ENCODE results near the gene ICAM3.

Gene ICAM3

DNA sequence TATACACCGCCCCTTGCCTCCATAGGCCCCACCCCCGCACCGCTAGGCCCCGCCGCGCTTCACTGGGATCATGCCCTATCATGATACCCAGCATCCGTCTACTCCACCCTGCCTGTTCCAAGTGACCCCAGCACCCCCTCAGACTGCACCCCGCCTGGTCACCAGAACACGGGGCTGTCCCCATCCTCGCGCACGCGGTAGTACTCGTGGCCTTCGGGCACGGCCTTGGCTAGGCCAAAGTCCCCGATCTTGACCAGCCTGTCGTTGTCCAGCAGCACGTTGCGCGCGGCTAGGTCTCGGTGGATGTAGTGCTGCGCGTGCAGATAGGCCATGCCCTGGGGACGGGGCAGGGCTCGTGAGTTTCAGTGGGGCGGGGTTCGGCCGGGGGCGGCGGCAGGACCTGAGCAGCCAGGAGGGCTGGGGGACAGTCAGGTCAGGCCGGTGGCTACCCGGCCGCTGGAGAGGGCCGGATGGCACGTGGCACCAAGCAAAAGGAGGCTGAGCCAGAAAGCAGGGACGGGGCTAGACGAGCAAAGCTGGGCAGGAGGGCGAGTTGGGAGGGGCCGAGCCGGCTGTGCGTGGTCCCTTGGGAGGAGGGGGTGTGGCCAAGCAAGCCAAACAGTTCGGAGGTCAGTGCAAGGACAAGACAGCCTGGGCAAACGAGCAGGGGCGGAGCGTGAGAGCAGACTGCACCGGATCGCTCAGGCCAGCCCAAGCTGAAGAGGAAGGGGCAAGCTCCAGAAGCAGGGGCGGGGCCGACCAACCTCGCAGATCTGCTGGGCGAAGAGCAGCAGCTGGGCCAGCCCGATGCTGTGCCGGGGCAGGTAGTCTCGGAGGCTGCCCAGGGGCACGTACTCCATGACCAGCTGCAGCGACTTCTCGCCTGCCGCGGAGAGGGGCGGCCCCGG is 13.6 kb upstream of the ICAM3 start:
- no peak for TF ChIP-seq ZBTB7A (IDR thresholded peaks at IDR 0.05; ENCODE audit: low read depth)
- no peak for TF ChIP-seq YY1 (IDR thresholded peaks at IDR 0.05; ENCODE audit: low read depth)
- no peak for TF ChIP-seq TCF12 (IDR thresholded peaks at IDR 0.05; ENCODE audit: low read depth)
- TF ChIP-seq EGR1 (IDR thresholded peaks at IDR 0.05) = no peak
- TF ChIP-seq, protein P1, sequence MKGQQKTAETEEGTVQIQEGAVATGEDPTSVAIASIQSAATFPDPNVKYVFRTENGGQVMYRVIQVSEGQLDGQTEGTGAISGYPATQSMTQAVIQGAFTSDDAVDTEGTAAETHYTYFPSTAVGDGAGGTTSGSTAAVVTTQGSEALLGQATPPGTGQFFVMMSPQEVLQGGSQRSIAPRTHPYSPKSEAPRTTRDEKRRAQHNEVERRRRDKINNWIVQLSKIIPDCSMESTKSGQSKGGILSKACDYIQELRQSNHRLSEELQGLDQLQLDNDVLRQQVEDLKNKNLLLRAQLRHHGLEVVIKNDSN (IDR thresholded peaks at IDR 0.05) = no peak
- TF ChIP-seq TAF1 (IDR thresholded peaks at IDR 0.05; ENCODE audit: low read depth) = no peak
- no peak for TF ChIP-seq FOXM1 (IDR thresholded peaks at IDR 0.05; ENCODE audit: borderline replicate concordance, low read depth)
- no peak for TF ChIP-seq NFIC (IDR thresholded peaks at IDR 0.05)
- TF ChIP-seq, protein P2, sequence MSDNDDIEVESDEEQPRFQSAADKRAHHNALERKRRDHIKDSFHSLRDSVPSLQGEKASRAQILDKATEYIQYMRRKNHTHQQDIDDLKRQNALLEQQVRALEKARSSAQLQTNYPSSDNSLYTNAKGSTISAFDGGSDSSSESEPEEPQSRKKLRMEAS (IDR thresholded peaks at IDR 0.05) = no peak
- no peak for TF ChIP-seq RAD21 (IDR thresholded peaks at IDR 0.05; ENCODE audit: low read depth)
- TF ChIP-seq EP300 (IDR thresholded peaks at IDR 0.05; ENCODE audit: borderline replicate concordance) = no peak
- TF ChIP-seq, protein P3, sequence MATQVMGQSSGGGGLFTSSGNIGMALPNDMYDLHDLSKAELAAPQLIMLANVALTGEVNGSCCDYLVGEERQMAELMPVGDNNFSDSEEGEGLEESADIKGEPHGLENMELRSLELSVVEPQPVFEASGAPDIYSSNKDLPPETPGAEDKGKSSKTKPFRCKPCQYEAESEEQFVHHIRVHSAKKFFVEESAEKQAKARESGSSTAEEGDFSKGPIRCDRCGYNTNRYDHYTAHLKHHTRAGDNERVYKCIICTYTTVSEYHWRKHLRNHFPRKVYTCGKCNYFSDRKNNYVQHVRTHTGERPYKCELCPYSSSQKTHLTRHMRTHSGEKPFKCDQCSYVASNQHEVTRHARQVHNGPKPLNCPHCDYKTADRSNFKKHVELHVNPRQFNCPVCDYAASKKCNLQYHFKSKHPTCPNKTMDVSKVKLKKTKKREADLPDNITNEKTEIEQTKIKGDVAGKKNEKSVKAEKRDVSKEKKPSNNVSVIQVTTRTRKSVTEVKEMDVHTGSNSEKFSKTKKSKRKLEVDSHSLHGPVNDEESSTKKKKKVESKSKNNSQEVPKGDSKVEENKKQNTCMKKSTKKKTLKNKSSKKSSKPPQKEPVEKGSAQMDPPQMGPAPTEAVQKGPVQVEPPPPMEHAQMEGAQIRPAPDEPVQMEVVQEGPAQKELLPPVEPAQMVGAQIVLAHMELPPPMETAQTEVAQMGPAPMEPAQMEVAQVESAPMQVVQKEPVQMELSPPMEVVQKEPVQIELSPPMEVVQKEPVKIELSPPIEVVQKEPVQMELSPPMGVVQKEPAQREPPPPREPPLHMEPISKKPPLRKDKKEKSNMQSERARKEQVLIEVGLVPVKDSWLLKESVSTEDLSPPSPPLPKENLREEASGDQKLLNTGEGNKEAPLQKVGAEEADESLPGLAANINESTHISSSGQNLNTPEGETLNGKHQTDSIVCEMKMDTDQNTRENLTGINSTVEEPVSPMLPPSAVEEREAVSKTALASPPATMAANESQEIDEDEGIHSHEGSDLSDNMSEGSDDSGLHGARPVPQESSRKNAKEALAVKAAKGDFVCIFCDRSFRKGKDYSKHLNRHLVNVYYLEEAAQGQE (IDR thresholded peaks at IDR 0.05; ENCODE audit: low read depth) = no peak
- no peak for TF ChIP-seq CREB1 (IDR thresholded peaks at IDR 0.05; ENCODE audit: low read depth)
- no peak for TF ChIP-seq TEAD4 (IDR thresholded peaks at IDR 0.05)
- TF ChIP-seq CEBPB (IDR thresholded peaks at IDR 0.05) = no peak

DNA sequence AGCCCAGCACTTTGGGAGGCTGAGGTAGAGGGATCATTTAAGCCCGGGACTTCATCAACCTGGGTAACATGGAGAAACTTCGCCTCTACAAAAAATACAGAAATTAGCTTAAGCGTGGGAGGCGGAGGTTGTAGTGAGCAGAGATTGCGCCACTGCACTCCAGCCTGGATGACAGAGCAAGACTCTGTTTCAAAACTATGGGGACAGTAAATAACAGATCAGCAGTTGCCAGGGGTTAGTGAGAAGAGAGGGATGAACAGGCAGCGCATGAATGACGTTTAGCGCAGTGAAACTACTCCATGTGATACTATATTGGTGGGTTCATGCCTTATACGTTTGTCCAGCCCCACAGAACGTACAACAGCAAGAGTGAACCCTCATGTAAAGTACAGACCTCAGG is 7.1 kb upstream of the ICAM3 start:
- TF ChIP-seq EP300 (IDR thresholded peaks at IDR 0.05; ENCODE audit: borderline replicate concordance) (no peak), NFIC (IDR thresholded peaks at IDR 0.05) (no peak), EGR1 (IDR thresholded peaks at IDR 0.05) (no peak), ZBTB7A (IDR thresholded peaks at IDR 0.05; ENCODE audit: low read depth) (no peak), CEBPB (IDR thresholded peaks at IDR 0.05) (no peak), YY1 (IDR thresholded peaks at IDR 0.05; ENCODE audit: low read depth) (no peak), RAD21 (IDR thresholded peaks at IDR 0.05; ENCODE audit: low read depth) (no peak), TAF1 (IDR thresholded peaks at IDR 0.05; ENCODE audit: low read depth) (no peak), TEAD4 (IDR thresholded peaks at IDR 0.05) (no peak), CREB1 (IDR thresholded peaks at IDR 0.05; ENCODE audit: low read depth) (no peak), FOXM1 (IDR thresholded peaks at IDR 0.05; ENCODE audit: borderline replicate concordance, low read depth) (no peak)
- TF ChIP-seq, protein P1 (IDR thresholded peaks at IDR 0.05) = no peak
- TF ChIP-seq, protein P3 (IDR thresholded peaks at IDR 0.05; ENCODE audit: low read depth) = no peak

DNA sequence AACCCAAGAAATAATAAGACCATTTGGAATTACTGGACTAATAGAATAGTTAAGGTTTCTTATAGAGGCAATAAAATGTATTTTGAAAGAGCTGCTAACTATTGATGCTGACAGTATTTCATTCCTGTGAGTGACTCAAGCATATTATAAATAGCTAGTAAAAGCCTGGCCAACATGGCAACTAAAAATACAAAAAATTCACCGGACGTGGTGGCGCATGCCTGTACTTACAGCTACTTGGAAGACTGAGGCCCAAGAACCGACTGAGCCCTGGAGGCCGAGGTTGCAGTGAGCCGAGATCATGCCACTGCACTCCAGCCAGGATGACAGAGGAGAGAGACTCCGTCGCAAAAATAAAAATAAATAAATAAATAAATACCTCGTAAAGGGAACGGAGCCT is 5.4 kb upstream of the ICAM3 start:
- TF ChIP-seq TEAD4 (IDR thresholded peaks at IDR 0.05) (no peak), CEBPB (IDR thresholded peaks at IDR 0.05) (no peak), TAF1 (IDR thresholded peaks at IDR 0.05; ENCODE audit: low read depth) (no peak), YY1 (IDR thresholded peaks at IDR 0.05; ENCODE audit: low read depth) (no peak), NFIC (IDR thresholded peaks at IDR 0.05) (no peak), RAD21 (IDR thresholded peaks at IDR 0.05; ENCODE audit: low read depth) (no peak), EGR1 (IDR thresholded peaks at IDR 0.05) (no peak), EP300 (IDR thresholded peaks at IDR 0.05; ENCODE audit: borderline replicate concordance) (no peak), CREB1 (IDR thresholded peaks at IDR 0.05; ENCODE audit: low read depth) (no peak), TCF12 (IDR thresholded peaks at IDR 0.05; ENCODE audit: low read depth) (no peak), FOXM1 (IDR thresholded peaks at IDR 0.05; ENCODE audit: borderline replicate concordance, low read depth) (no peak), ZBTB7A (IDR thresholded peaks at IDR 0.05; ENCODE audit: low read depth) (no peak)
- TF ChIP-seq, protein P1 (IDR thresholded peaks at IDR 0.05) = no peak
- TF ChIP-seq, protein P2 (IDR thresholded peaks at IDR 0.05) = no peak
- TF ChIP-seq, protein P3 (IDR thresholded peaks at IDR 0.05; ENCODE audit: low read depth) = no peak

Measured in Ishikawa (cell line).